ENCODE results near the gene TRAPPC11.

DNA sequence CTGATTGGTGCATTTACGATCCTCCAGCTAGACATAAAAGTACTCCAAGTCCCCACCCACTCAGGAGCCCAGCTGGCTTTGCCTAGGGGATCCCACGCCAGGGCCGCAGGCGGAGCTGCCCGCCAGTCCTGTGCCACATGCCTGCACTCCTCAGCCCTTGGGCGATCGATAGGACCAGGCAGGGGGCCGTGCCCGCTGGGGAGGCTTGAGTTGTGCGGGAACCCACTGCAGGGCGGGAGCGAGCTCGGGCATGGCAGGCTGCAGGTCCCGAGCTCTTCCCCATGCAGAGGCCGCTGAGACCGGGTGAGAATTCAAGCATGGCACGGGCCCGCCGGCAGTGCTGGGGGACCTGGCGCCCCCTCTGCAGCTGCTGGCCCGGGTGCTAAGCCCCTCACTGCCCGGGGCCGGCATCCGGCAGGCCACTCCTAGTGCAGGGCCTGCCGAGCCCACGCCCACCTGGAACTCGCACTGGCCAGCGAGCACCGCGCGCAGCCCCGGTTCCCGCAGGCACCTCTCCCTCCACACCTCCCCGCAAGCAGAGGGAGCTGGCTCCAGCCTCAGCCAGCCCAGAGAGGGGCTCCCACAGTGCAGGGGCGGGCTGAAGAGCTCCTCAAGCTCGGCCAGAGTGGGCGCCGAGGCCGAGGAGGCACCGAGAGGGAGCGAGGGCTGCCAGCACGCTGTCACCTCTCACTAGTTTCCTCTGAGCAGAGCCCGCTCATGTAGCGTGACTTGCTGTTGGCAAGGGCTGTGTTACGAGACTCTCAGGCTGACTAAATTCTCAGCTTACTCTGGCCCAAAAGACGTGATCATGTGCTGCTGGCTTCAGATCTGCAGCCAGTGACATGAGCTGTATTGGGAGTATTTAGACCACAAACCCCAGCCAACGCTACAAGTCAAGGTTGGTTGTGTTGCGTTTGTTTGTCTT lies 87.5 kb downstream of the TRAPPC11 start:
- TF ChIP-seq POLR2AphosphoS5 (IDR thresholded peaks at IDR 0.05) (no peak), EP300 (IDR thresholded peaks at IDR 0.05) (no peak), CTCF (IDR thresholded peaks at IDR 0.05) (no peak), POLR2A (IDR thresholded peaks at IDR 0.05) (no peak)

Data from stomach (tissue), 4 donors.